HG02870 (cell line): ENCODE data around the gene KDM3A.

ENCODE experiments used
- ATAC-seq: cut with Tn5 transposase; IDR thresholded peaks from one replicate; pipeline ENCODE4 v1.9.1; 2021; ENCODE audit warnings: mild to moderate bottlenecking, moderate library complexity; ENCODE audit not compliant: unreplicated experiment

Gene KDM3A

DNA sequence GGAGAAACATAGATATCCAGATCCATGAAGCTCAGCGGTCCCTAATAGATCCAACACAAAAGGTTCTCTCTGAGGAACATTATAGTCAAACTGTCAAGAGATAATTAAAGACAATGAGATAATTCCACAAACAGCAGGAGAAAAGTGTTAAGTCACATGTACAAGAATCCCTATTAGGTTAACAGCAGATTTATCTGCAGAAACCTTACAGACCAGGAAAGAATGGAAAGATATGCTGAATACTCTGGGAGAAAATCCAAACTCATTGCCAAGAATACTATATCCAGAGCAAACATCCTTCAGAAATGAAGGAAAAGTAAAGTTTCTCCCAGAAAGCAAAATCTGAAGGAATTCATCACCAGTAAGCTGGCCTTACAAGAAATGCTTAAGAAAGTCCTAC is 10.8 kb upstream of the KDM3A start:
- no peak for ATAC-seq

GRCh38 chr2:86433137-86433536 is 8.0 kb upstream of the KDM3A start:
- no peak for ATAC-seq

DNA sequence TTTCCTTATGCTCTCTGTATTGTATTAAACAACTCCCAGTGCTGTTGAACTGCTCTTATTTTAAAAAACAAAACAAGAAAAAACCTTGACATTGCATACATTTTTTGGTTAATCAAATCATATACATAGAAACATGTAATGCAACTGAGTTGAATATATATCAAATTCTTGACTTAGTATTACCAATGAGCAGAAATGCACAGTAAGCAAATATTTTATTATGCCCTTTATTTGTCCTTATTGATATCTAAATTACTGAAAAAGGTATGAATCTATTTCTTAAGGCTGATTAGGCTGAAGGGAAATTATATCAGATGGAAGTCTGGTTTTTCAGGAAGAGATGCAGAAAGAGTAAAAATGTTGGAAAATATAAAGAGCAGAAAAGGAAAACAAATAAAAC is 6.9 kb upstream of the KDM3A start:
- no peak for ATAC-seq

- ATAC-seq = no peak
Measured at GRCh38 chr2:86435531-86435930, 5.6 kb upstream of the KDM3A start.

GRCh38 chr2:86436328-86436727 is 4.8 kb upstream of the KDM3A start:
- no peak for ATAC-seq

- ATAC-seq = no peak
Measured at GRCh38 chr2:86439879-86440630, 1.1 kb upstream of the KDM3A start.

DNA sequence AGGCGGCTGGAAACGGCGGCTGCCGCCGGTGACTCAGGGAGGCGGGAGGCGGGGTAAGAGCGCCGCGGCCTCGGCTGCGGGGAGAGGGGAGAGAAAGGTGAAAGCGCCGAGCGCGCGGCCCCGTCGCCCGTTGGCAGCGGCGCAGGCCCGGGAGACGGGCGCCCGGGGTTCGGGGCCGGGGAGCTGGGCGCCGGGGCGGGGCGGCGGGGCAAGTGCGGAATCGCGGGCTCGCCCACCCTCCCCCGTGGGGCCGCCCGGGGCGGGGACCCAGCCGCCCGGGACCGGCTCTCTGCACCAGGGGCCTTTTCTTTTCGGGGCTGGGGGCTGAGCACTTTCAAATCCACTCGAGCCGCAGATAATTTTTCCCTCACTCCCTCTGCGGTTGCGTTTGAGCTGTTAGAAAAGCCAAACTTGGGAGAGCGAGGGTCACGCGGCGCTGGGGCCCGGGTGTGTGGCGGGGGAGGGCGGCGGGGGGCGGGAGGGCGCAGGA is 266 bp downstream of the KDM3A start:
- ATAC-seq = no peak

- ATAC-seq = peak; percentile 9
Measured at GRCh38 chr2:86441882-86442641, 891 bp downstream of the KDM3A start.

DNA sequence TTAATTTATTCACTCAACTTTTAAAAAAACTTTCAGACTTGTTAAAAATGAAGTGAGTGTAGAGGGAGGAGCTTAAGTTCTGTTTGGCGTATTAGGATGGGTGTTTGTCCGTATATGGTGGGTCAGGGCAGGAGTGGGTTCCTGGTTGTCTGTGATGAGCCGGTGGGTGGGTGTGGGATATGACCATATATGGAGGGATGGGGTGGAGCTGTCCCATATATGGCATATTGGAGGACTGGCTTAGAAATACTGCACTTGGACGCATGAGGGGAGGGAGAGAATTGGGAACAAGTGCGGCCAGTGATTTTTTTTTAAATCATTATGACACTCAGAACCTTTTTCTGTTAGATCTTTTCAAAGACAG is 1.5 kb downstream of the KDM3A start:
- ATAC-seq = peak; percentile 72

DNA sequence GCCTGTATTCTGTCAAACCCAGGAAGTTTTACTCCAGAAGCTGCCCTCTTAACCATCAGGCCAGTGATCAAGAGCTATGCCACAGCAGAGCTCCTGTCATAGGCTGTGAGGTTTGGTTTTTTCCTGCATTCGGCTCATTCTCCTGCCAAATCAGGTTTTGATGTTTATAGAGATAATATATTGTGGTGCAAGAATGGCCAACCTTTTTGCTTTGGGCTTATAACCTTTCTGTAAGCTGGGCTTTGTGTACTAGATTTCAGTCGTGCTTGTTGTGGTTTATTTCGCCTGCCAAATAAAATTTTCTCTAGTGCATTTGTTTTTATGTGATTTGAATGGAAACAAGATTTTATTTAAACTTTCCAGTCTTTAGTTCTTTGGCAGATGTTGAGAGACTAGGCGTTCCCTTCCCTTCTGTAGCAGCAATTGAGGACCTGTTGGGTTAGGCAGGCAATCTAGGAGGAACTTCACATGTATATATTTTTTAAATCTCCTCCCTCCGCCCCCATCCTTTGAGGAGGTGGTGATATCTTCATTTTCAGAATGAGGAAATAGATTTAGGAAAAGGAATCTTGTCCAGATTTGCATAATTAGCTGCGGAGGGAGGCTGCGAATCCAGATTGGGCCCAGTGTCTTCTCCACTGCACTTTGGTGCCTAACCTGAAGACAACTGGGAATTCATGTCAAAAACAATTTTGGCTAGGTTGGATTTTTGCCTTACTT is 2.6 kb downstream of the KDM3A start:
- ATAC-seq = no peak

DNA sequence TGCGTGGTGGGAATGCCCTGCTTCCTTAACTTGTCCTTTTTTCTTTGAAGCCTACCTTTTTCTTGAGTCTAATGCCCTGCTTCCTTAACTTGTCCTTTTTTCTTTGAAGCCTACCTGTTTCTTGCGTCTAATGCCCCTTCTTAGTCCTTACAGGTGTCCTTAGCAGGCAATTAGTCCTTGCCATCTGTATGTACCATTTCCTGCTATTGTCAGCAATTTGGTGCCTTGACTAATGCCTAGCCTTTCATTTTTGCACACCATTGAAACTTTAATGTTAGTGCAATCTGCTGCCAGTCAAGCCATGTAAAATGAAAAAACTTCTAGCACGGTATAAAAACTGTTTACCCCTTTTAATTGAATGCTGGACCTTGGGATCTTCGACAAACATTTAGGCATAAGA is 4.3 kb downstream of the KDM3A start:
- no peak for ATAC-seq

DNA sequence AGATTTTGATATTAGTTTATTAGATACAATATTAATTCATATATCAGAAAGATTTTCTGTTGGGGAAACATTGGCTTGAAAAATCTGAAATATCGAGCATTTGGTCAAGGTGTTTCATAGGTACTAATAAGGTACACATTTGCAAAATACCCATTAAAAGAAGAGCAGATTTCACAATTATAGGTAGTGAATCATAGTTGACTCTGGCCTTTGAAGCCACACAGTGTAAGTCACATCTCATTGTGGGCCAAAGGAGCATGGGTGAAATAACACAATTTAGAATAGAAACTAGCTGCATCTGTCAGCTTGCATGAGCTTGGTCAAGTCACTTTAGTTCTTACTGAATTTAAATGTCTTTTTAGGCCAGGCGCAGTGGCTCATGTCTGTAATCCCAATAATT is 4.9 kb downstream of the KDM3A start:
- no peak for ATAC-seq

DNA sequence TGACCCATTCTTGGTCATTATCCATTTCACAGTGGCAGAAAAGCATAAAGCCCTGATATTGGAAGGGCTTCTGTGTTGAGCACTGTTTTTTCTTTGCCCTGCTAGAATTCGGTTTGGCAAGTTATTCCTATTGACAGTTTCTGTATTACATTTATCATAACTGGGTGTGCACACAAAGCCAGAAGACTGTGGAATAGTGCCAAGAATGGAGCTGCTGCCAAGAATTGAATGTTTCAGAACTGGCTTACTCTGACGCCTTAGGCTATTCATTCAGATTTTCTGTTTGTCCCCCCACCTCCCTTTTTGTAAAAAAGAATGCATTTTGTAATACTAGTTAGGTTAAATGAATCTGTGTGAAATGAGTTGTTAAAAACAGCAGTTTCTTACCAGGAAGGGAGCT is 12.7 kb downstream of the KDM3A start:
- ATAC-seq = no peak

- ATAC-seq = no peak
Measured at GRCh38 chr2:86454238-86454637, 13.1 kb downstream of the KDM3A start.

DNA sequence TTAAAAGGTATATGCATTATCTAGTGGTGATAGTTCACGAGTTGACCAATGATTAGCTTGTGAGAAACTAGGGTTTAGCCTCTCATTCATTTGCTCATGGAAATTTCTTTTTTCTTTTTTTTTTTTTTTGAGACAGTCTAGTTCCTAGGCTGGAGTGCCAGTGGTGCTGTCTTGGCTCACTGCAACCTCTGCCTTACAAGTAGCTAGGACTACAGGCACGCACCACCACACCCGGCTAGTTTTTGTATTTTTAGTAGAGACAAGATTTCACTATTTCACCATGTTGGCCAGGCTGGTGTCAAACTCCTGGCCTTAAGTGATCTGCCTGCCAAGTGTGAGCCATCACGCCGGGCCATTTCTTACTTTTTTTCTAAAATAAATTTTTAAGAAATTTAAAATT is 14.0 kb downstream of the KDM3A start:
- no peak for ATAC-seq

DNA sequence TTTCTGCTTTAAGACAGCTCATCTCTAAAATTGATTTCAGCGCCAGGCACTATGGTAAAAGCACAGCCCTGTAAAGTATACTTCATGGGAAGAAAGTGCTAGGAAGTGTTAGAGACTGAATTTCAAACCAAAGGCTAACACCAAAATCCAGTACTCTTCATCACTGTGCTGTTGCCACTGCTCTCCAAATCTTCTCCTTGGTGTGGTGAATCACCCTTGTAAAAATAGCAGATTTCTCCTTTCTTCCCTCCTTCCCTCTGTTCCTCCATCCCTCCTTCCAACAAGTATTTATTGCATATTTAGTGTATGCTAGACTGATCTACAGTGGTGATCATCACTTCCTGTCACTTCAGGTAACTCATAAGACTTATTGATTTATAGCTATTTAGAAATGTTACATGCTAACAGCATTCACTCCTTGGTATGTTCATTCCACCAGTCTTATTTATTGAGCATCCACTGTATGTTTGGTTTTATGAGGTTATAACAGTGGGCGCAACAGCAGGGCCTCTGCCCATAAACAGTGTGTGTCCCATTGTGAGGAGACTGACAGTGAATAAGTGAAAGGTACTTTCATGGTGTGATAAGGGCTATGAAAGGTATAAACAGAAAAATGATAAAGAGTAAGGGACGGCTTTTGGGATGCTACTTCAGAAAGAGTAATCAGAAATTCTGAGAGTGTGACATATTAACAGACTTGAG is 20.0 kb downstream of the KDM3A start:
- no peak for ATAC-seq

GRCh38 chr2:86464652-86465051 is 23.5 kb downstream of the KDM3A start:
- ATAC-seq = peak; percentile 74

DNA sequence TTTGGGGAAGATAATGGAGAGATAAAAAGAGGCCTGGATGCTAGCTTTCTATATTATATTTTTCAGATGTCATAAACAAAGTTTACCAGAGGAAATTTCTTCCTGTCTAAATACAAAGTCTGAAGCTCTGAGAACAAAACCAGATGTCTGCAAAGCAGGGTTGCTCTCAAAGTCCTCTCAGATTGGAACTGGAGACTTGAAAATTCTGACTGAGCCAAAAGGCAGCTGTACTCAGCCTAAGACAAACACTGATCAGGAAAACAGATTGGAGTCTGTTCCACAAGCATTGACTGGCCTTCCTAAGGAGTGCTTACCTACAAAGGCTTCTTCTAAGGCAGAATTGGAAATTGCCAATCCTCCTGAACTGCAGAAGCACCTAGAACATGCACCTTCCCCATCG is 25.1 kb downstream of the KDM3A start:
- no peak for ATAC-seq

DNA sequence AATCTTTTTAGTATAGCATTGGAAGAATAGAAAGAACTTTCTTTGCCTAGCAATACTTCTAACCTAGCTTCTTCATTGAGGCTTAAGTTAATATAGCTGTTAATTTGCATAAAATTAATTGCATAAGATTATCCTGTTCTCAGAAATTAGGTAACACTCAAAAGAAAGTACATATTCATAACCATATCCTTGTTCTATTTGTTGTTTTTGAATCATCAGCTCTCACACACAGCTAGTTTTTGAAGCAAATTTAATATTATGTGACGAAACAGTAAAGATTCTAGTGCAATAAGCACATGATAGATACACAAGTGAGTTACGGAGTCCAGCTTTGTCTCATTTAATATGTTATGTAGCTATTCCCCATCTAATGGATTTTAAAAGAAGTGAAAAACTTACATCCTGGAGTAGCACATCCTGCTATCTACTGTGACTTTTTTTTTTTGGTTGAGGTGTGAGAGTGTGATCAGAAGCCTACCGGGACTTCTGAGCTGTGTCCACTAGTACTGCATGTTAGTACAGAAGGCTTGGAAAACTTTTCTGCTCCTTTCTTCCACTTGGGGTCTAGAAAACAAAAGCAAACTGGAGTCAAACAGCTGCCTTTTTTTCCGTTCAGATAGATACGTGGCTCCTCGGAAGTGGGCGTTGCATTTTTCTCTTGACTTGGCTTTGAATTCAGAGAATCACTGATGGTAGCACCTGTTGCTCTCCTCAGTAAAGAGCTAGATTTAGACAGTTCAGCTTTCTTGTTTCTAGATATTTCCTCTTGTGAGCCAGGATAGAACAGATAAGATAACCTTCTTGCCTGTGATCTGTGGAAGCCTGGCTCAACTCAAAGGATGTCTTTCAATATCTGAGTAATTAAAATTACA is 27.2 kb downstream of the KDM3A start:
- no peak for ATAC-seq

DNA sequence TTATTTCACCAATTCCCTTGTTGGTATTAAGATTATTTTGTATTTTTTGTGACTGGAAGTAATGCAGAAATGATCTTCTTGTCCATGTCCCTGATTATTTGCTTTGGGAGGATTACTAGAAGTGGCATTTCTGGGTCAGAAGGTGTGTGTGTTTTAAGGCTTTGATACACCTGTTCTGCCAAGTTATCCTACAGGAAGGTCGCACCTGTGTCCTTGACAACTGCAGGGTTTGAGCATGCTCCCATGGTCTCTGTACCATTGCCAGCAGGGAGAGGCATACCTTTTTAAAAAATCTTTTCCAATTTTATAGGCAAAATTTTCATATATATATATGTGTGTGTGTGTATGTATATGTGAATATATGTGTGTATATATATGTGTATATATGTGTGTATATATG is 29.7 kb downstream of the KDM3A start:
- no peak for ATAC-seq
